RCC 7860 (cell line): ENCODE measurements around the gene LTB.

Experiments used
- DNase-seq: peaks from one replicate; pipeline ENCODE4 v3.0.0-alpha.2; 2015; ENCODE audit warnings: low spot score
- FAIRE-seq: peaks from 2 replicates; lab custom pipeline; 2012; peaks lifted over from hg19 to GRCh38; lab: Jason Lieb, UNC

The LTB gene

DNA sequence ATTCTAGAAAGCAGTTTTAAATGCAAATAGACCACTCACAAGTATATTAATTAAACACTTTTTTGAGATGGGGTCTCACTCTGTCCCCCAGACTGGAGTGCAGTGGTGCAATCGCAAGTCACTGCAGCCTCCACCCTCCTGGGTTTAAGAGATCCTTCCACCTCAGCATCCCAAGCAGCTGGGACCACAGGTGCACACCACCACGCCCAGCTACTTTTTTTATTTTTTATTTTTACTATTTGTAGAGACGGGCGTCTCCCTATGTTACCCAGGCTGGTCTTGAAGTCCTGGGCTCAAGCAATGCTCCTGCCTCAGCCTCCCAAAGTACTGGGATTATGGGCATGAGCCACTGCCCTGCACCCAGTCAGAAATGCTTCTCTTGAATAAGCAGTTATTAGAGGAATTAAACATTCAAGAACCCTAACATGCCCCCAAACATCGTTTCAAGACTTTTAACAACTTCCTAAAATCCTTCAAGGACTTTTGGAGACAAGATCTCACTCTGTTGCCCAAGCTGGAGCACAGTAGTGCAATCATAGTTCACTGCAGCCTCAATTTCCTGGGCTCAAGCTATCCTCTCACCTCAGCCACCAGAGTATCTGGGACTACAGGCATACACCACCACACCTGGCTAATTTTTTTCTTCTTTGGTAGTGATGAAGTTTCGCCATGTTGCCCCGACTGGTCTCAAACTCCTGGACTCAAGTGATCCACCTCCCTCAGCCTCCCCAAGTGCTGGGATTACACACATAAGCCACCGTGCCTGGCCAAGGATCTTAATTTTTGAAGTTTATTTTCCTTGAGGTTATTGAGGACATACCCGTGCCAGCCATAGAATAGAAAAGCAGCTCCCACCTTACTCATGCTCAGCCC lies 50.2 kb downstream of the LTB start:
- FAIRE-seq (no peak), DNase-seq (no peak)

DNA sequence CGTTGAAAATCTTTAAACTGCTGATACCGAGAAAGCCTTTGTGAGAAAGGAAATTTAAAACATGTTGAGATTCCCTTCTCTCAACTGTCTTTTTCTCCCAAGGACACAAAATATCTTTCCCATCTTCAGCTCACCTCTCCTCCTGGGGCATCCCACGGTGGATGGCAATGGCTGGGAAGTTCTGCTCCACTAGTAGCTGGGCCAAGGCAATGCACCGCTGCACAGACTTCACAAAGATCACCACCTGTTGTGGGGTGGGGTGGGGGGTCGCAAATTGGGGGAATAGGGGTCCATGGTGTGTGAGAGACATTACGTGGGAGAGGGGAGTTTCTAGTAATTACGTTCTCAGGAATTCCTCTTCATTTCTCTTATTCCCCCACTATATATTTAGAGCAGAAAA lies 51.1 kb downstream of the LTB start:
- FAIRE-seq (no peak), DNase-seq (no peak)

DNA sequence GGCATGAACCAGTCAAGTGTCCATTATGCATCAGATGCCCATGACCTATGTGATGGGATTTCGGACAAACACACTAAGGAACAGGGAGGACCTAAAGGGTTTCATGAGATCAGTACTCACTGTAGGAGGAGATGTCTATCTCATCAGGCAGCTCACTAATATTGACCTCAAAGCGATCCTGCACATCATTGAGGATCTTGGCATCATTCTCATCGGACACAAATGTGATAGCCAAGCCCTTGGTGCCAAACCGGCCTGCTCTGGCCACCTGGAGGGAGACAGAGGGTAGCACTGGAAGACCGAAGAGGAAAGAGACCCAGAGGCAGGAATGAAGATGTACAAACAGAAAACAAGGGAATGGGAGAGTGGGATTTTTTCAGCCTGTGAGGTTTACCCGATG lies 51.6 kb downstream of the LTB start:
- no peak for FAIRE-seq
- no peak for DNase-seq
